Rectal smooth muscle tissue (tissue), 1 donor: ENCODE measurements around the gene PLCE1.
"Not testable (repeated sequence)": the region's sequence is repeated elsewhere in the genome, so short reads cannot be mapped to it uniquely, and the experiment has no call there.

Source experiments
- H3K27ac ChIP-seq: one replicate; pipeline ENCODE4 v1.7.0; 2013; ENCODE audit warnings: low read depth, low read length, inconsistent platforms
- H3K27me3 ChIP-seq: one replicate; pipeline ENCODE4 v1.7.0; 2013; ENCODE audit warnings: low read length; ENCODE audit not compliant: control insufficient read depth, insufficient read depth
- H3K36me3 ChIP-seq: one replicate; pipeline ENCODE4 v1.7.0; 2013; ENCODE audit warnings: low read length; ENCODE audit not compliant: control insufficient read depth, insufficient read depth
- H3K4me1 ChIP-seq: one replicate; pipeline ENCODE4 v1.7.0; 2013; ENCODE audit warnings: low read length; ENCODE audit not compliant: control insufficient read depth, insufficient read depth
- H3K4me3 ChIP-seq: one replicate; pipeline ENCODE4 v1.7.0; 2013; ENCODE audit warnings: low read length
- H3K9ac ChIP-seq: one replicate; pipeline ENCODE4 v1.7.0; 2013; ENCODE audit warnings: low read length

Gene PLCE1

GRCh38 chr10:93968540-93968945 lies 25.2 kb upstream of the PLCE1 start:
- Histone ChIP-seq H3K4me3 (no peak overlapping the region), H3K27ac (no peak overlapping the region), H3K4me1 (no peaks in the 10 kb centered on the region), H3K9ac (no peak overlapping the region), H3K27me3 (no peaks in the 10 kb centered on the region), H3K36me3 (no peaks in the 10 kb centered on the region)

GRCh38 chr10:93970433-93971010 lies 23.2 kb upstream of the PLCE1 start:
- not testable (repeated sequence) for H3K27ac ChIP-seq, H3K27me3 ChIP-seq, H3K4me1 ChIP-seq, H3K36me3 ChIP-seq, H3K9ac ChIP-seq, H3K4me3 ChIP-seq

- H3K27me3 ChIP-seq = no peaks in the 10 kb centered on the region
- no peaks in the 10 kb centered on the region for H3K4me1 ChIP-seq
- no peak overlapping the region for H3K9ac ChIP-seq
- no peak overlapping the region for H3K4me3 ChIP-seq
- no peaks in the 10 kb centered on the region for H3K36me3 ChIP-seq
- no peak overlapping the region for H3K27ac ChIP-seq
These were observed 19.8 kb upstream of the PLCE1 start for GRCh38 chr10:93973748-93974445.

GRCh38 chr10:93977442-93977841 lies 16.3 kb upstream of the PLCE1 start:
- no peaks in the 10 kb centered on the region for H3K4me1 ChIP-seq
- no peak overlapping the region for H3K27ac ChIP-seq
- H3K4me3 ChIP-seq = no peak overlapping the region
- H3K36me3 ChIP-seq = no peaks in the 10 kb centered on the region
- H3K27me3 ChIP-seq = no peaks in the 10 kb centered on the region
- no peak overlapping the region for H3K9ac ChIP-seq

GRCh38 chr10:93980486-93980885 lies 13.2 kb upstream of the PLCE1 start:
- Histone ChIP-seq H3K27me3 (no peaks in the 10 kb centered on the region), H3K4me1 (no peaks in the 10 kb centered on the region), H3K27ac (no peak overlapping the region), H3K9ac (no peak overlapping the region), H3K36me3 (no peaks in the 10 kb centered on the region), H3K4me3 (no peak overlapping the region)

- Histone ChIP-seq H3K4me3 (no peak overlapping the region), H3K4me1 (no peaks in the 10 kb centered on the region), H3K27me3 (no peaks in the 10 kb centered on the region), H3K9ac (no peak overlapping the region), H3K27ac (no peak overlapping the region), H3K36me3 (no peaks in the 10 kb centered on the region)
These were observed 2.6 kb upstream of the PLCE1 start for GRCh38 chr10:93991114-93991513.

GRCh38 chr10:93991596-93992284 lies 2.0 kb upstream of the PLCE1 start:
- no peaks in the 10 kb centered on the region for H3K36me3 ChIP-seq
- H3K27ac ChIP-seq = peak overlapping the region; percentile 9
- no peaks in the 10 kb centered on the region for H3K27me3 ChIP-seq
- H3K4me1 ChIP-seq = no peaks in the 10 kb centered on the region
- H3K9ac ChIP-seq = no peak overlapping the region
- H3K4me3 ChIP-seq = no peak overlapping the region

- Histone ChIP-seq H3K27me3 (no peaks in the 10 kb centered on the region), H3K4me1 (no peaks in the 10 kb centered on the region), H3K4me3 (no peak overlapping the region), H3K9ac (no peak overlapping the region), H3K36me3 (no peaks in the 10 kb centered on the region), H3K27ac (no peak overlapping the region)
These were observed 1.2 kb upstream of the PLCE1 start for GRCh38 chr10:93992400-93993030.

GRCh38 chr10:93993414-93993781 lies 333 bp upstream of the PLCE1 start:
- H3K4me1 ChIP-seq = no peaks in the 10 kb centered on the region
- H3K4me3 ChIP-seq = peak overlapping the region; percentile 59
- H3K9ac ChIP-seq = no peak overlapping the region
- no peaks in the 10 kb centered on the region for H3K36me3 ChIP-seq
- peak overlapping the region; percentile 17 for H3K27ac ChIP-seq
- H3K27me3 ChIP-seq = no peaks in the 10 kb centered on the region

GRCh38 chr10:93994438-93994801 lies 689 bp downstream of the PLCE1 start:
- no peak overlapping the region for H3K27ac ChIP-seq
- peak overlapping the region; percentile 2 for H3K9ac ChIP-seq

GRCh38 chr10:93995182-93995581 lies 1.5 kb downstream of the PLCE1 start:
- Histone ChIP-seq H3K27ac (no peak overlapping the region), H3K4me1 (peaks cover 7% of the 10 kb centered on the region)

More at GRCh38 chr10:93994438-93994801, 689 bp downstream of the PLCE1 start:
- no peaks in the 10 kb centered on the region for H3K36me3 ChIP-seq
- H3K4me1 ChIP-seq = peaks cover 4% of the 10 kb centered on the region
- H3K4me3 ChIP-seq = peak overlapping the region; percentile 71
- no peaks in the 10 kb centered on the region for H3K27me3 ChIP-seq

GRCh38 chr10:93995598-93996271 lies 2.0 kb downstream of the PLCE1 start:
- Histone ChIP-seq H3K27me3 (no peaks in the 10 kb centered on the region), H3K36me3 (no peaks in the 10 kb centered on the region), H3K4me1 (peaks cover 7% of the 10 kb centered on the region), H3K27ac (no peak overlapping the region), H3K4me3 (peak overlapping the region; percentile 5), H3K9ac (no peak overlapping the region)

More at GRCh38 chr10:93995182-93995581, 1.5 kb downstream of the PLCE1 start:
- peak overlapping the region; percentile 71 for H3K4me3 ChIP-seq
- no peak overlapping the region for H3K9ac ChIP-seq
- no peaks in the 10 kb centered on the region for H3K36me3 ChIP-seq
- no peaks in the 10 kb centered on the region for H3K27me3 ChIP-seq
